ENCODE measurements around the gene ECM1. TPM values are rescaled to one million over a fixed set of nuclear protein-coding genes. Genes with fewer than 3 reads are reported as not detected.

The ECM1 gene
- total and polyA plus RNA-seq, 2 experiments from 2014 or later: 0.74 to 1.1 TPM

Small RNAs within 50 kb of the gene (microRNA-seq; reads per million reads assigned to microRNA genes)
- gene MIR4257: not detected
- not detected for gene MIR6878

Small RNAs within 50 kb of the gene (small RNA-seq; reads per million reads assigned to genes)
- not detected for gene MIR4257 (ENCODE audit: low replicate concordance)

Other genes starting within 250 kb of the ECM1 start
- gene APH1A, start 239.1 kb upstream of the ECM1 start, total RNA-seq (2014; rRNA removed; shearing (Covaris generic)): 82.7 and 85.3 TPM in 2 replicates
- 16.5 and 17.7 TPM in 2 replicates for gene APH1A, start 239.1 kb upstream of the ECM1 start, polyA plus RNA-seq (2016; fragmentation: Nextera tagmentation; extraction: Ambion mirVana)
- 6.6 and 18.5 TPM in 2 replicates for gene C1orf54, start 235.3 kb upstream of the ECM1 start, total RNA-seq (2014; rRNA removed; shearing (Covaris generic))
- 35.5 and 39.4 TPM in 2 replicates for gene C1orf54, start 235.3 kb upstream of the ECM1 start, polyA plus RNA-seq (2016; fragmentation: Nextera tagmentation; extraction: Ambion mirVana)
- gene CIART, start 225.6 kb upstream of the ECM1 start, total RNA-seq (2014; rRNA removed; shearing (Covaris generic)): 6.6 and 9.3 TPM in 2 replicates
- gene CIART, start 225.6 kb upstream of the ECM1 start, polyA plus RNA-seq (2016; fragmentation: Nextera tagmentation; extraction: Ambion mirVana): 16.4 and 16.6 TPM in 2 replicates
- 51.2 and 51.7 TPM in 2 replicates for gene MRPS21, start 214.2 kb upstream of the ECM1 start, total RNA-seq (2014; rRNA removed; shearing (Covaris generic))
- gene MRPS21, start 214.2 kb upstream of the ECM1 start, polyA plus RNA-seq (2016; fragmentation: Nextera tagmentation; extraction: Ambion mirVana): 313 and 335 TPM in 2 replicates
- 51.0 and 55.9 TPM in 2 replicates for gene PRPF3, start 186.6 kb upstream of the ECM1 start, total RNA-seq (2014; rRNA removed; shearing (Covaris generic))
- gene PRPF3, start 186.6 kb upstream of the ECM1 start, polyA plus RNA-seq (2016; fragmentation: Nextera tagmentation; extraction: Ambion mirVana): 28.7 and 34.3 TPM in 2 replicates
- 18.0 and 20.4 TPM in 2 replicates for gene RPRD2, start 144.0 kb upstream of the ECM1 start, total RNA-seq (2014; rRNA removed; shearing (Covaris generic))
- gene RPRD2, start 144.0 kb upstream of the ECM1 start, polyA plus RNA-seq (2016; fragmentation: Nextera tagmentation; extraction: Ambion mirVana): 12.7 and 16.8 TPM in 2 replicates
- gene TARS2, start 20.7 kb upstream of the ECM1 start, total RNA-seq (2014; rRNA removed; shearing (Covaris generic)): 27.1 and 28.4 TPM in 2 replicates
- 19.5 and 20.3 TPM in 2 replicates for gene TARS2, start 20.7 kb upstream of the ECM1 start, polyA plus RNA-seq (2016; fragmentation: Nextera tagmentation; extraction: Ambion mirVana)
- gene FALEC, start 7.6 kb downstream of the ECM1 start, total RNA-seq (2014; rRNA removed; shearing (Covaris generic)): not detected in 2 replicates
- gene FALEC, start 7.6 kb downstream of the ECM1 start, polyA plus RNA-seq (2016; fragmentation: Nextera tagmentation; extraction: Ambion mirVana): 1.7 and 2.6 TPM in 2 replicates
- 3.6 and 5.3 TPM in 2 replicates for gene ADAMTSL4, start 41.3 kb downstream of the ECM1 start, total RNA-seq (2014; rRNA removed; shearing (Covaris generic))
- gene ADAMTSL4, start 41.3 kb downstream of the ECM1 start, polyA plus RNA-seq (2016; fragmentation: Nextera tagmentation; extraction: Ambion mirVana): 4.6 and 5.8 TPM in 2 replicates
- gene MCL1, start 71.5 kb downstream of the ECM1 start, total RNA-seq (2014; rRNA removed; shearing (Covaris generic)): 237 and 244 TPM in 2 replicates
- 46.7 and 55.3 TPM in 2 replicates for gene MCL1, start 71.5 kb downstream of the ECM1 start, polyA plus RNA-seq (2016; fragmentation: Nextera tagmentation; extraction: Ambion mirVana)
- gene ENSA, start 121.5 kb downstream of the ECM1 start, total RNA-seq (2014; rRNA removed; shearing (Covaris generic)): 143 and 200 TPM in 2 replicates
- gene ENSA, start 121.5 kb downstream of the ECM1 start, polyA plus RNA-seq (2016; fragmentation: Nextera tagmentation; extraction: Ambion mirVana): 114 and 121 TPM in 2 replicates
- 28.9 and 29.6 TPM in 2 replicates for gene GOLPH3L, start 189.0 kb downstream of the ECM1 start, total RNA-seq (2014; rRNA removed; shearing (Covaris generic))
- gene GOLPH3L, start 189.0 kb downstream of the ECM1 start, polyA plus RNA-seq (2016; fragmentation: Nextera tagmentation; extraction: Ambion mirVana): 23.5 and 24.6 TPM in 2 replicates
- not detected in 2 replicates for gene HORMAD1, start 212.8 kb downstream of the ECM1 start, total RNA-seq (2014; rRNA removed; shearing (Covaris generic))
- gene HORMAD1, start 212.8 kb downstream of the ECM1 start, polyA plus RNA-seq (2016; fragmentation: Nextera tagmentation; extraction: Ambion mirVana): not detected in 2 replicates